Measurements from ENCODE around the gene CALD1.

DNA sequence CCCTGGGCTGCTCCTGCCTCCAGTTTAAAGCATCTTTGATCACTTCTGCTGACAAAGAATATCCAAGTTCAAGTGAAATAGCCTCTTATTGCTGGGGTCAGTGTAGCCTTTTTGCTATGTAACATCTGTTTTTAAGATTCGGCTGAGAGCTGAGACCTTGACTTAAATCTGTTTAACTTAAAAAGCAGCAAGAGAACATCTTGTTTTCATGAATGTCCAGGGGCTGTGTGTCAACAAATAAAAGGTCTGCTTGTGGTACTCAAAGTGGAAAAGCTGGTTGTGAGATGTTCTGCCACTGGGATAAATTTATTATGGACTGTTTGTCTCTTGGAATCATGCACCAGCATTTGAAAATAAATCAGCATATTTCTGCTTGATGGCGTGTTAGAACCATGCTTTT, 73.2 kb downstream of the CALD1 start:
- TF ChIP-seq CTCF (IDR thresholded peaks at IDR 0.05; ENCODE audit: low read depth, low read length, missing input control) (no peak), YY1 (IDR thresholded peaks at IDR 0.05) (no peak), SP1 (IDR thresholded peaks at IDR 0.05) (no peak), GABPA (IDR thresholded peaks at IDR 0.05 in 1 of 2, conservative IDR thresholded peaks at IDR 0.05 in 1 of 2) (no peak), TAF1 (conservative IDR thresholded peaks at IDR 0.05) (no peak), JUND (IDR thresholded peaks at IDR 0.05) (no peak), HNF4A (conservative IDR thresholded peaks at IDR 0.05) (no peak), EGR1 (IDR thresholded peaks at IDR 0.05; ENCODE audit: low read depth in 2 of 2) (no peak), MAX (IDR thresholded peaks at IDR 0.05) (no peak), ATF3 (IDR thresholded peaks at IDR 0.05) (no peak), RAD21 (IDR thresholded peaks at IDR 0.05) (no peak), ZBTB33 (IDR thresholded peaks at IDR 0.05) (no peak)
- TF ChIP-seq, protein P1, sequence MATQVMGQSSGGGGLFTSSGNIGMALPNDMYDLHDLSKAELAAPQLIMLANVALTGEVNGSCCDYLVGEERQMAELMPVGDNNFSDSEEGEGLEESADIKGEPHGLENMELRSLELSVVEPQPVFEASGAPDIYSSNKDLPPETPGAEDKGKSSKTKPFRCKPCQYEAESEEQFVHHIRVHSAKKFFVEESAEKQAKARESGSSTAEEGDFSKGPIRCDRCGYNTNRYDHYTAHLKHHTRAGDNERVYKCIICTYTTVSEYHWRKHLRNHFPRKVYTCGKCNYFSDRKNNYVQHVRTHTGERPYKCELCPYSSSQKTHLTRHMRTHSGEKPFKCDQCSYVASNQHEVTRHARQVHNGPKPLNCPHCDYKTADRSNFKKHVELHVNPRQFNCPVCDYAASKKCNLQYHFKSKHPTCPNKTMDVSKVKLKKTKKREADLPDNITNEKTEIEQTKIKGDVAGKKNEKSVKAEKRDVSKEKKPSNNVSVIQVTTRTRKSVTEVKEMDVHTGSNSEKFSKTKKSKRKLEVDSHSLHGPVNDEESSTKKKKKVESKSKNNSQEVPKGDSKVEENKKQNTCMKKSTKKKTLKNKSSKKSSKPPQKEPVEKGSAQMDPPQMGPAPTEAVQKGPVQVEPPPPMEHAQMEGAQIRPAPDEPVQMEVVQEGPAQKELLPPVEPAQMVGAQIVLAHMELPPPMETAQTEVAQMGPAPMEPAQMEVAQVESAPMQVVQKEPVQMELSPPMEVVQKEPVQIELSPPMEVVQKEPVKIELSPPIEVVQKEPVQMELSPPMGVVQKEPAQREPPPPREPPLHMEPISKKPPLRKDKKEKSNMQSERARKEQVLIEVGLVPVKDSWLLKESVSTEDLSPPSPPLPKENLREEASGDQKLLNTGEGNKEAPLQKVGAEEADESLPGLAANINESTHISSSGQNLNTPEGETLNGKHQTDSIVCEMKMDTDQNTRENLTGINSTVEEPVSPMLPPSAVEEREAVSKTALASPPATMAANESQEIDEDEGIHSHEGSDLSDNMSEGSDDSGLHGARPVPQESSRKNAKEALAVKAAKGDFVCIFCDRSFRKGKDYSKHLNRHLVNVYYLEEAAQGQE (IDR thresholded peaks at IDR 0.05): no peak
